ENCODE data around the gene ARHGAP29.

- TF ChIP-seq CTCF (conservative IDR thresholded peaks at IDR 0.05; ENCODE audit: low read depth, low read length) = no peak
- TF ChIP-seq EZH2 (IDR thresholded peaks at IDR 0.05; ENCODE audit: low read length, unreplicated experiment) = no peak
- TF ChIP-seq EZH2phosphoT487 (IDR thresholded peaks at IDR 0.05; ENCODE audit: borderline replicate concordance, low read length) = no peak
Observed at GRCh38 chr1:94259635-94260289, 22.4 kb upstream of the ARHGAP29 start.
